GM19035 (cell line): Measurements from ENCODE around the gene CDC14B.

Source experiments
- ATAC-seq: cut with Tn5 transposase; IDR thresholded peaks from one replicate; pipeline ENCODE4 v1.9.1; 2021; ENCODE audit not compliant: unreplicated experiment

Gene CDC14B

DNA sequence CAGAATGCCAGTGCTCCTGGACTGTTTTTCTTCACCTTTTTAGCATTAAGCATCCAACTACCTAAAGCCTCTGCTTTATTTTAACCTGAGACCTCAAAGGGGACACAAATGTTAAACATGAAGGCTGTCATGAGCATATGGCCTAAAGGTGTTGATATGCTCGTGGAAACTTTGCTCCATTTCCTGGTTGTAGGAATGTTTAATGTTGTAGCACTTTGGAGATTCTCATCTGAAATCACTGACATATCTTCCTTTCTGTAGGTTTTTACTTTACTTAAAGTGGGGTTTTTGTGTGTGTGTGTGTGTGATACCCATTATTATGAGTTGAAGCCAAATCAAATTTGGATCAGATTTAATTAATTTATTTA, 132.6 kb downstream of the CDC14B start:
- no peak for ATAC-seq

DNA sequence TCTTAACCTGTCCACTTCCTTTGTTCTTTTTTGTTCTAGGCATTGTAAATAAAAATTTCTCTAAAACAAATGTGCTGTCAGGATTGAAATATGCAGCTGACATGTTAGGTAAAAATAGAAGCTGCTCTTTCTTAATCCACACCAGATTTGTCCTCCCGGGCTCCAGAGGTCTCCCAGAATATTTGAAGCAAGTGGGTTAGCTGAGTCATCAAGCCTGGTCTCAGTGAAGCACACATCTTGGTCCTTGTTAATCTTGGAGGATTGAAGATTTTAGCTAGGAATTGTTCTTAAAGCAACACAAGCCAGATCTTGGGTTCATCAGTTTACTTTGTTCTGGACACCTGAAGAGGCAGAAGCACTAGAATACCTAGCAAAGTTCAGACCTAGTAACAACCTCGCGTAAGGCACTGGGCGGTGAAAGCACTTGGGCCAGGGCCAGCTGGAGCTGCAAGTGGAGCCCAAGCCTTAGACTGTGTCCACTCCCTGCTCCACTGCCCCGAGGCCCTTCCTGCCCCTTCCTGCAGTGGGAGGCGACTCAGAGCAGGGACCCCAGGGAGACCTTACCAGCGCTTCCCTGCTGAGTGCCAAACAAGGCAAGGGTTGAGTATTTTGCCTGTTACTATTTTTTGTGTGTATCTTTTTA, 133.1 kb downstream of the CDC14B start:
- no peak for ATAC-seq

DNA sequence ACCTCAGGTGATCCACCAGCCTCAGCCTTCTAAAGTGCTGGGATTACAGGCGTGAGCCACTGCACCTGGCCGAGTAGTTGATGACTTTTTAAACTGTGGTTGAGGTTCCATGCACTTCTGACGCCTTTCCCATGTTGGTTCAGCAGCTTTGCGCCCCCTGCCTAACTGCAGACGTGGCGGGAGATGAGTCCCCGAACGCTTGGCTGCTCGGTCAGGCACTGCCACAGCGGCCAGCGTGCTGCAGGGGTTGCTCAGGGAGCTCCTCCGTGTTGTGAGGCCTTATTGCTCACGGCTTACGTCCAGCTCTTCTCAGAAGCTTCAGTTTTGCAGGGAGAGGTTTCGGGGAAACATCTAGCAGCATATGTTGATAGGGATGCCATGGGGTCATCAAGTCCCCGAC, 134.4 kb downstream of the CDC14B start:
- no peak for ATAC-seq

DNA sequence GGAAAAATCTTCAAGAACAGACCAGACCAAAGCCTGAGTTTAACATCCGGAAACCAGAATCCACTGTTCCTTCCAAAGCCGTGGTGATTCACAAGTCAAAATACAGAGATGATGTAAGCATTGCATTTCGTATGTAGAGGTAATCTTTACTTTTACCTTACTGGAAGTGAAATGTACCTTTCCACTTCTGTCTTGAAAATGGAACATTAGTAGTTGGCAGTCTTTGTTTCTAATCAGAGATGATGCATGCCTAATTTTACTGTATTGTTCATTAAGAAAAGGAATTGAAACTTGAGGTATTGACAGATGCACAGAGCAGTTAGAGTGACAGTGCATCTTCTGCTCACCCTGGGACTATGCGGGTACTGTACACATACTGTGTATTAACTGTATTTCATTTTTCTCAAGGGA, 135.1 kb downstream of the CDC14B start:
- peak; percentile 94 for ATAC-seq

DNA sequence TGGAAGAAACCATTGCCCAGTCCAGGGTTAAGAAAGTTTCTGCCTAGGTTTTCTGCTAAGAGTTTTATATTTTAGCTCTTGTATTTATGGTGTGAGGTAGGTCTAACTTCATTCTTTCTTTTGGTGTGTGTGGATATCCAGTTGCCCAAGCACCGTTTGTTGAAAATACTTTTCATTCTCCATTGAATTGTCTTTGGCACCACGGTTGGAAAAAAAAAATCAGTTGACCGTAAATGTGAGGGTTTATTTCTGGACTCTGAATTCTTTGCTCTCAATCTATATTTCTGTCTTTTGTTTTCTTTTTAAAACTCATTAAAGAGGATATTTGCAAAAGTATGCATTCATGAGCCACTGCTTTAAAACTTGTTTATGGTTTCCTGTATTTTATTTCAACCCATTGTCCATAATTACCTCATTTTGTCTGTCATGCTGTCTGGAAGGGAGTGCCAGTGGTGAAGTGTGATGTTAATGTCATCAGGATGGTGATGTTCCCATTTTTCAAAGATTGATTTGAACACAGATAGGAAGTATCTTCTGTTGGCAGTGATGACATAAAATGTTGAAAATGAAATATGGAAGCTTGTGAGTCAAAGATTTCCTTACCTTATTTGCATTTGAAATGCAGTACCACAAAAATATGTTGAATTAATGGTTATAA, 135.8 kb downstream of the CDC14B start:
- no peak for ATAC-seq

DNA sequence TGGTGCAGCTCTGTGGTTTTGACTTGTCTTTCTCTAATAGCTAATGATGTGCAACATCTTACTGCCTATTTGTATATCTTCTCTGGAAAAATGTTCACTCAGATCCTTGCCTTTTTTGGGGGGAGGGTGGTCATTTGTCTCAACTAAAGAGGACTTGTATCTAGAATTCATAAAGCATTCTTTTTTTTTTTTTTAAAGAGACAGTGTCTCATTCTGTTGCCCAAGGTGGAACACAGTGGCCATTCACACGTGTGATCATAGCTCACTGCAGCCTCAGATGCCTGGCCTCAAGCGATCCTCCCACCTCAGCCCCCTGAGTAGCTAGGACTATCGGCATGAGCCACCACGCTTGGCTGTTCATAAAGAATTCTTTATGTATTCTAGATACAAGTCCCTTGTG, 136.4 kb downstream of the CDC14B start:
- ATAC-seq: no peak

DNA sequence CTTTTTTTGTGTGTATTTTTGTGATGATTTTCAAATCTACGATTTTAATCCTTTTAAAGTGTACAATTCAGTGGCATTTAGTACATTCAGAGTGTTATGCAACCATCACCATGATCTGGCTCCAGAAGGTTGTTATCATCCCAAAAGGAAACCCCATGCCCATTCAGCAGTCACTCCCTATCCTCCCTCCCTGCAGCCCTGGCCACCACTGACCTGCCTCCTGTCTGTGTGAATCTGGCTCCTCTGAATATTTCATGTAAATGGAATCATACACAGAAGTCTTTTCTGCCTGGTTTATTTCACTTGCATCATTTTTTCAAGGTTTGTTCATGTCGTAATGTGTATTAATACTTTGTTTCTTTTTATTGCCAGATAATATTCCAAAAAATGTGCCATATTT, 137.2 kb downstream of the CDC14B start:
- ATAC-seq: no peak

DNA sequence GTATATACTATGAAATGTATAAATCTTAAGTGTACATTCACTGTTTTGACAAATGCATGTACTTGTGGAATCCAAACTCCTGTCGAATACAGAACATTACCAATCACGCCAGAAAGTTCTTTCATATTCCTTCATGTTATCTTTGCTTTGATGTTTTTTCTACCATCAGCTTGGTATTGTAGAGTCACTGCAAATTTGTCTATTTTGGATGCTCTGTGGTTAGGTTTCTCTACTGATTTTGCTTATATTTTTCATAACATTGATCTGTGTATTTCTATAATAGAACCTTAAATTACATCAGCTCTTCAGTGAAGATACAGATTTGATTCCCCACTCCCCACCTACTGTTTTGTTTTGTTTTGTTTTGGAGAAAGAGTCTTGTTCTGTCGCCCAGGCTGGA, 138.9 kb downstream of the CDC14B start:
- no peak for ATAC-seq

DNA sequence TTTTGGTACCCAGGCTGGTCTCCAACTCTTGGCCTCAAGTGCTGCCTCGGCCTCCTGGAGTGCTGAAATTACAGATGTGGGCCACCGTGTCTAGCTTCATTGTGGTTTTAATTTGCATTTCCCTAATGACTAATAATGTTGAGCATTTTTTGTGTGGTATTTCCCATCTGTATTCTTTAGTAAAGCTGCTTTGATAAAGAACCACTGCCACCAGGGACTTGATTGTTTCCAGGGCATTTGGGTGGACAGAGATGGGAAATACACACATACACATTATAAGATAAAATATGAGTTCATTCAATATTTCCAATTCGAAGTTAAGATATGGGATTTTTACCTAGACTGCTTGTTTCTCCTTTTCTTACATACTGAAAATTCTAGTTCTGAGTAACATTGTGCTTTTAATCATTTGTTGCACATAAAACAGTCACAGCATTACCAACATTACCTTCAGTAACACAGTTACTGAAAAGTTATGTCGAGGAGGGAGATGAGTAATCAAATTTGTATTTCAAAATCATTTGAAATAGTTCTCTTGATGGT, 140.7 kb downstream of the CDC14B start:
- ATAC-seq: peak; percentile 78

DNA sequence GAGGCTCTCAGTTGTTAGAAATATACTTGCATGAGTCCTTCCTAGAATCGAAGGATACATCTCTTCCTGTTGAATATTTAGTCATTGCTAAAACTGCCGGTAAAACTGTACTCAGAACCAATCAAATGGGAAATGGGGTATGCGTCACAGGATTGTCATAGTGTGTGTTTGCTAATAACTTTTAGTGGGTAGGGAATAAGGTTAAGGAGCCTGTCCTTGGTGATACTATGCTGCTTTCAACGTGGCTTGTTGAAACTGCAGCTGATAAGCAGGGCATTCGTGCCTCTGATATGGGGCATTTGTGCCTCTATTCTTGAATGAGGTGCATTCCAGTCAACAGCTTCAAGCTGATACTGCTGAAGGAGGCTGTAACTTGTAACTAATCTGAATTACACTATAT, 143.1 kb downstream of the CDC14B start:
- ATAC-seq: no peak

DNA sequence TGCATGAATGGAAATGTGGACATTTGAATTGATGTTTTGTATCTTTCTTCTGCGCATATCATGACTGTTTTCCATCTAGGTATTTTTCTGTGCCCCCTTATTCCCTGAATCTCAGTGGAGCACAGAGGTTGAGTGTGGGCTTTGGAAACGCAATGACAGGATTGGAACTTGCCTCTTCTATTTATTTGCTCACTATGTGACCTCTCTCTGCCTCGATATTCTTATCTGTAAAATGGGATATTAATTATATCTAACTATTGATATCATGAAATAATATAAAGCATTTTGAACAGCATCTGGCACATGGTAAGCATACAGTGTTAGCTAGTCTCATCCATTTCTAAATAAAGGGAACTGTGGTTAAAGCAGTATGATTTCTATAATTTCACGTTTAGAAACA, 143.6 kb downstream of the CDC14B start:
- no peak for ATAC-seq

DNA sequence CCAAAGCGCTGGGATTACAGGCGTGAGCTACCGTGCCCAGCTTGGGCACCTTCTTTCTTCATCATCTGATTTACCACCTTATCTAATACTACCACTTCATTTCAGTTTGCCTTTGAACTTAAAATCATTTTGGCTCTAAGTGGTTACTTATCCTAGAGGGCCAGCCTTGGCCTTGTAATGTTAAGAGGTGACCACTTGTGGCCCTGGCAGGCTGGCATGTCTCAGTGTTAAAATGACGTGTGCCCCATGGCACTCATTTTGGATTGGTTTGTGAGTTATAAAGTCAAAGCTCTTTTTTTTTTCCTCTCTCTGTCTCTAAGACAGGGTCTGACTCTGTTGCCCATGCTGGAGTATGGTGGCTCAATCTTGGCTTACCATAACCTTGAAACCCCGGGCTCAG, 151.9 kb downstream of the CDC14B start:
- ATAC-seq: no peak

DNA sequence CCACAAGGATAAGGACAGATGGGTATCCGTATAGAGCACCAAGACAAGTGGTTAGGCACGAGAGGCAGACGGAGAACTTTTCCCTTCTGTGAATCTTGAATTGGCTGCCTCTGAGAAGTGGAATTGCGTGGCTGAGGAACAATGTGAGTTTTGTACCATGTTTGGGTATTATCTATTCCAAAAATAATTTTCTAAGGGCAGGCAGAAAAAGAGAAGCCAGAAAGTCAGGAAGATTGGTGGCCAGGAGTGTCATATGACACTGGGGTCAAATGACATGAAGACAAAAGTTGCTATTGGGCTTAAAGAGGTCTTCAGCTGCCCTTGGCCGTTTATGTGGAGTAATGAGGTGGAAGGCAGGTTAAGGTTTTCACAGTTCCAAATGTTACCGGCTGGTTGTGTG, 155.2 kb downstream of the CDC14B start:
- no peak for ATAC-seq

DNA sequence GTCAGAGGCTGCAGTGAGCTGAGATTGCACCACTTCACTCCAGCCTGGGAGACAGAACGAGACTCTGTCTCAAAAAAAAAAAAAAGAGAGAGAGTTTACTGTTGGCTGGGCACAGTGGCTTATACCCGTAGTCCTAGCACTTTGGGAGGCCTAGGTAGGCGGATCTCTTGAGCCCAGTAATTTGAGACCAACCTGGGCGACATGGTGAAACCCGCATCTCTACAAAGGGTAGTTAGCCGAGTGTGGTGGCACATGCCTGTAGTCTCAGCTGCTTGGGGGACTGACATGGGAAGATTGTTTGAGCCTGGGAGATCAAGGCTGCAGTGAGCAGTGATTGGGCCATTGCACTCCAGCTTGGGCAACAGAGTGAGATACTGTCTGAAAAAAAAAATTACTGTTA, 157.1 kb downstream of the CDC14B start:
- ATAC-seq: no peak

DNA sequence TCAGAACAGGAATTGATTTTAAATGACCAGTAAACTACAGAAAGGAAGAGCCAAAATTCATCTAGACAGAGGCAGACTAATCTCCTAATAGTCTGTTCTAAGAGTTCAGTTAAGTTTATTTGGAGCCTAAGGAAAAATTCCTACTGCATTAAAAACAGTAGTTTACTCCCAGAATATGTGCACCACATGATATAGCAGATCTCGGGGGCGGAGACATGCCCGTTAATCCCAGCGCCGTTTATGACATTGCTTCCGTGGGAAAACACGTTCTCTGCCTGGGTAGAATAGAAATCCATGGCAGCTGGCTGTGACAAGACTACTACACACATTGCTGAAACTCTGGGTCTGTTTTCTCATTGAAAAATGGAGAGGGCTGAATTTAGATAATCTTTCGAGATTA, 158.3 kb downstream of the CDC14B start:
- no peak for ATAC-seq

DNA sequence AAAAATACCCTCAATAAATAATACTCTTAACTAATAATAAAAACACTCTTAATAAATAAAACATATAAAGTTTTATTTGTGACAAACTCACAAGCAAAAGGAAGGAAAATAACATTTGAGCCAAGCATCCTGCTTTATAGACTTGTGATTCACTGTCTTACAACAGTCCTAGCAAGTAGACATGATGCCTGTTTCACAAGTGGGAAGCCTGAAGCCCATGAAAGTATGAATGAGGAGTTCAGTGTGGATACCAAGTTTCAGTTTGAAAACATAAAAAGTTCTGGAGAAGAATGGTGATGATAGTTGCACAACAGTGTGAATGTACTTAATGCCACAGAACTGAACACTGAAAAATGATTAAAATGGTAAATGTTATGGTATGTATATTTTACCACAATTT, 158.8 kb downstream of the CDC14B start:
- ATAC-seq: no peak

DNA sequence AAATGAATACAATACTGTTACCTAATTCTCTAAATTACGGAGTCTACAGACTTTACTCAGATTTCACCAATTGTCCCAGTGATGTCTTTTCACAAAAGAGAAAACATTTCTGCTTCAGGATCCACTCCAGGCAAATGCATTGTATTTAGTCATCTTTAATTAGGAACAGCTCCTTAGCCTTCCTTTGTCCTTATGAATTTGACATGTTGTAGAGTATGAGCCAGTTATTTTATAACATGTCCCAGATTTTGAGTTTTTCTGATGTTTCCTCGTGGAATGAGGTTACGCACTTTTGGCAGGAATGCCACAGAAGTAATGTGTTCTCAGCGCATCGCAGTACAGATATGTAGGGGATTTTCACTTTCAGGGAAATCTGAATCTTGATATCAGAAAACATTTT, 159.2 kb downstream of the CDC14B start:
- ATAC-seq: no peak

DNA sequence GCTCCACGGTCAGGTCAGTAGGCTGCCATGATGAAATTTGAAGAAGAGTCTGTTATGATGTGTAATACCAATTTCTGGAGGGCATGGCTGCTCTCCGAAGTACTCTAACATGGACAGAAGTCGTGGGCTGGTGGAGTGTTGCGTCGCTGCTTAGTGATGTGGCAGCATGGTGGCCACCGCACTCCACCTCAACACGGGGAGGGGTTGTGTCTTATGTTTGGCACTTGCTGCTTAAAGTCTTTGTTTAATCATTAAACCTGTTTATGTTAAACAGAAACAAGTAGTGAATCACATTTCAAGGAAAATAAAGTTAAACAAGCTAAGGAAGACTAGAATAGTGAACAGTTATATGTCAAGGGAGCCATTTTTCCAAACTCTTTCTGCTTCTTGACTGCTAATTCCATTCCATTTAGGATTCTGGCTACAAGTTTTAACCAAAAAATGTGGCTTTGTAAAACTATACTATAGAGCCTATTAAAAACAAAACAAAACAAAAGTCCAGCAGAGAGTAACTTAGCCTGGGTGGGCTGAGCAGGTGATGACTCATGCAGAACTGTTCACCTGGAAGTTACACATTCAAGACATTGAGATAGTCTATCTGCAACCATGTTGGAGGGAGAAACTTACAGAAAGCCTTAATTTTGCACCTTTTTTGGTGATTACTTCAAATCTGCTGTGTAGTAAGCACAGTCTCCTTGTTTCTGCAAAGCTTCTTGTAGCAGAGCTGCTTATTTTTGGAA, 160.2 kb downstream of the CDC14B start:
- ATAC-seq: no peak

DNA sequence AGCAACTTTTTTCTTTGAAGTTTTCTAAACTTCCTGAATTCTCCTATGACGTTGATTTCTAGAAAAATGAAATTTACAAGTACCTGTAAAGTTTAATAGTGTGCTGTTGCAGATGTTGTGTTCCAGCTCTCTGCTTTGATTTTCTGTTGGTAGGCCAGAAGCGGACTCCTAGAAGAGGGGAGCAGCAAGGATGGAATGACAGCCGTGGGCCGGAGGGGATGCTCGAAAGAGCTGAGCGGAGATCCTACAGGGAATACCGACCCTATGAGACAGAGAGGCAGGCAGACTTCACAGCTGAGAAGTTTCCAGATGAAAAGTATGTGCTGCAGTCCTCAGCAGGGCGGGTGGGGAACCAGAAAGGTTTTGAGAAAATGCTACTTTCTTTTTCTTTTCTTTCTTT, 161.4 kb downstream of the CDC14B start:
- ATAC-seq: no peak

DNA sequence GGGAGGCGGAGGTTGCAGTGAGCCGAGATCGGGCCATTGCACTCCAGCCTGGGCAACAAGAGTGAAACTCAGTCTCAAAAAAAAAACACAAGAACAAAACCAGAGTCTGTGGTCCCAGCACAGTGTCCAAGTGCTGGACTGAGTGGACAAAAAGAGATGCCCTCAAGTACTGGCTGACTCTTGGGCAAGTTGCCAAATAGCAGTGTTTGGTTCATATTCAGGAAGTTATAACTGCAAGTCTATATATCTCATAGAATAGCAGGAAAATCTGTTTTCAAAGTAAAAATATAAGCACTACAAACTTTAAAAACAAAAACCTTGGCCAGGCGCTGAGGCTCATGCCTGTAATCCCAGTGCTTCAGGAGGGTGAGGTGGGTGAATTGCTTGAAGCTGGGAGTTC, 162.4 kb downstream of the CDC14B start:
- ATAC-seq: no peak

DNA sequence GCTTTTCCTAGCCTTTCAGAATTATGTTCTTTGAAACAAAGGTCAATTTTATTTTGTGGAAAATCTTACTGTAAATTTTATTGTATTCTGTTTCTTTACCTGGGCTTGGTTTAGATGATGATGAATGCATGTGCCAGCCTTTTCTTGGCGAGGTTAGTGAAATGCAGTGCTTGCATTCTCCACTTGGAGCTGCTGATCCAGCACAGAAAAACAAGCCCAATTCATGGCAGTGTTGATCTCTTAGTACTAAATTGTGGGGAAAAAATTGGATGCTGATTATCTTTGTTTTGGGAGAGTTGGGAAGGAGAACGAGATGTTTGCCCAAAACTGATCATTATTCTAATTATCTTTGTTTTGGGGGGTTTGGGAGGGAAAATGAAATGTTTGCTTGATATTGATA, 166.0 kb downstream of the CDC14B start:
- ATAC-seq: no peak
